HG03135 (cell line): Measurements from ENCODE around the gene EID3.

ENCODE experiments used
- ATAC-seq: cut with Tn5 transposase; IDR thresholded peaks from one replicate; pipeline ENCODE4 v1.9.1; 2021; ENCODE audit warnings: mild to moderate bottlenecking, moderate library complexity; ENCODE audit not compliant: unreplicated experiment

The EID3 gene

GRCh38 chr12:104353012-104353981, 49.8 kb downstream of the EID3 start:
- no peak for ATAC-seq

DNA sequence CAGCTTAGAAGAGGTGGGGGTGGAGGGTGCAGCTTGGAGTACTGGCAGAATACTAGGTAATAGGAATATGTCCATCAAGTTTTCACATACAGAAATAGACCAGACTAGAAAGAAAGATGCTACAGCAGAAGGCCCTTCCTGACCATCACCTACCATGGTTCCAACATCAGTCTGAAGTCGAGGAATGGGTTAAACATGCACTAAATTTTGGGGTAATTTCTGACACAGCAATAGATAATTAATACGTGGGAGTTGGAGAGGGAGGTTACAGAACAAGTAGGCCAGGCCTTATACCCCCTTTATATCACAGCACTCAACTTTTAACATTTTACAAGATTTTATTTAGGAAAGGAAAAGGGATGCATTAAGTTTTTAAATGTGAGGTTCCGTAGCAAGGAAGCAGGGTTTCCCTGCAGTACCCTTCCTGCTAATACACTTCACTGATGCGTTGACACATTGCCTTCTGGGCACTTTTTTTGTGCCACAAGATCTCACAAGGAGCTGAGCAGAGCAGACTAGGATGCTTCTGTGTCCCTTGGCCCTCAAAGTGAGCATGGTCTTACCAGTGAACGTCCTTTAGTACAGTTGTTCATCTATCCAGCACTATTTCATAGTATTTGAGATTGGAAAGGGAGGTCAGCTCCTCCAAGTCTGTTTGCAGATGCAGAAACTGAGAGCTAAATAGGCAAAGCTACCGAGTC, 50.8 kb downstream of the EID3 start:
- no peak for ATAC-seq
